Caco-2 (cell line): ENCODE results near the gene BTBD8. TPM values are rescaled to one million over a fixed set of nuclear protein-coding genes. Genes with fewer than 3 reads are reported as not detected.

Experiments
- BruUV-seq: library from RNA; stranded (reverse); fragments of 400-500 nt; replicated peaks from 2 replicates; lab custom pipeline; 2021; lab: Mats Ljungman, UMichigan
- CTCF ChIA-PET: fragments of 300-600 bp; sonication (Branson Sonifier 250); formaldehyde crosslinking; loops from one replicate; lab custom pipeline; 2022; ENCODE audit warnings: antibody characterized with exemption; lab: Charles Lee
- POLR2A ChIA-PET: fragments of 300-600 bp; sonication (Branson Sonifier 250); formaldehyde crosslinking; loops from one replicate; lab custom pipeline; 2022; ENCODE audit warnings: antibody characterized with exemption; lab: Charles Lee
- DNase-seq, 2 experiments: peaks; one replicate each; pipeline versions ENCODE4 v3.0.0 to v3.0.0-alpha.2; 2020 to 2022
- H3K27me3 ChIP-seq: replicated peaks from 2 replicates; pipeline ENCODE4 v1.6.0; 2011; ENCODE audit warnings: low read length; ENCODE audit not compliant: control insufficient read depth, insufficient read depth
- H3K36me3 ChIP-seq: 2 replicates; pipeline ENCODE4 v1.5.1; 2011; ENCODE audit warnings: low read length; ENCODE audit not compliant: control insufficient read depth, insufficient read depth
- H3K4me1 ChIP-seq: fragments of 250-450 bp; sonication (Bioruptor Pico); 2 replicates; pipeline ENCODE4 v1.5.1; 2020; ENCODE audit warnings: mild to moderate bottlenecking
- H3K4me3 ChIP-seq: 2 replicates; pipeline ENCODE4 v1.5.1; 2011; ENCODE audit warnings: low read depth, mild to moderate bottlenecking, control low read depth, low read length
- H3K9me3 ChIP-seq: fragments of 250-450 bp; sonication (Bioruptor Pico); 2 replicates; pipeline ENCODE4 v1.5.1; 2020; ENCODE audit warnings: mild to moderate bottlenecking, moderate library complexity
- H3K27ac Mint-ChIP-seq: one replicate; pipeline ENCODE4 v1.8.0; 2022; ENCODE audit warnings: mixed read lengths; ENCODE audit not compliant: unreplicated experiment
- H3K27me3 Mint-ChIP-seq: one replicate; pipeline ENCODE4 v1.8.0; 2022; ENCODE audit warnings: mixed read lengths; ENCODE audit not compliant: insufficient read depth, unreplicated experiment
- H3K36me3 Mint-ChIP-seq: one replicate; pipeline ENCODE4 v1.8.0; 2022; ENCODE audit warnings: mild to moderate bottlenecking, mixed read lengths; ENCODE audit not compliant: insufficient read depth, unreplicated experiment
- H3K4me1 Mint-ChIP-seq: one replicate; pipeline ENCODE4 v1.8.0; 2022; ENCODE audit warnings: low read depth, mixed read lengths; ENCODE audit not compliant: unreplicated experiment
- H3K4me3 Mint-ChIP-seq: one replicate; pipeline ENCODE4 v1.8.0; 2022; ENCODE audit warnings: mild to moderate bottlenecking, moderate library complexity, mixed read lengths; ENCODE audit not compliant: unreplicated experiment
- H3K9me3 Mint-ChIP-seq: one replicate; pipeline ENCODE4 v1.8.0; 2022; ENCODE audit warnings: mixed read lengths; ENCODE audit not compliant: unreplicated experiment
- CTCF ChIP-seq, 2 experiments: fragments of 200-600 bp in 1 of 2; IDR thresholded peaks; 1 replicate in 1 of 2; 2 replicates in 1 of 2; pipeline versions ENCODE4 v1.5.1 to v1.8.0; 2011 to 2022; ENCODE audit warnings: antibody characterized with exemption in 1 of 2, control low read depth in 1 of 2, inconsistent platforms in 1 of 2, low read depth in 1 of 2, low read length in 1 of 2, mild to moderate bottlenecking in 1 of 2, moderate library complexity in 1 of 2; ENCODE audit not compliant: insufficient read depth in 1 of 2, severe bottlenecking in 1 of 2, unreplicated experiment in 1 of 2
- intact Hi-C: fragments of 100-400 bp; cut with micrococcal nuclease; formaldehyde crosslinking; loops from one replicate; pipeline ENCODE4 v1.10.0; 2022; ENCODE audit not compliant: unreplicated experiment
- total RNA-seq: library from RNA; stranded (reverse); gene quantifications from 2 replicates; pipeline ENCODE4 v1.2.3, GENCODE V29; 2022

The BTBD8 gene
- total RNA-seq, 1 experiment from 2014 or later = 1.1 TPM

- ChIA-PET CTCF (no interaction called here), POLR2A (no interaction called here)
- H3K9me3 ChIP-seq = no peaks in the 10 kb centered on the region
- no peak overlapping the region for H3K4me3 ChIP-seq
- TF ChIP-seq CTCF (IDR thresholded peaks at IDR 0.05; ENCODE audit: insufficient read depth in 1 of 2, low read depth in 1 of 2, low read length in 1 of 2, severe bottlenecking in 1 of 2, unreplicated experiment in 1 of 2) = no peak
- DNase-seq = no peak
- H3K27me3 ChIP-seq = no peaks in the 10 kb centered on the region
- Mint-ChIP-seq H3K27me3 (peaks cover 2% of the 10 kb centered on the region), H3K4me1 (no peaks in the 10 kb centered on the region), H3K27ac (no peak overlapping the region), H3K9me3 (no peaks in the 10 kb centered on the region), H3K4me3 (no peak overlapping the region), H3K36me3 (no peaks in the 10 kb centered on the region)
- H3K36me3 ChIP-seq = no peaks in the 10 kb centered on the region
- no TSS peak for BruUV-seq
- intact Hi-C loops = no loop called here
- no peaks in the 10 kb centered on the region for H3K4me1 ChIP-seq
Observed at GRCh38 chr1:92136341-92136740, 56.2 kb downstream of the BTBD8 start.

GRCh38 chr1:92154934-92155333 is 74.8 kb downstream of the BTBD8 start:
- ChIA-PET CTCF (interaction anchor here (0.6 kb wide), 1 partner anchor 307 kb away, joined by 3 read pairs; no protein-coding TSS in a partner anchor), POLR2A (no interaction called here)
- no peak overlapping the region for H3K27ac Mint-ChIP-seq
- no peaks in the 10 kb centered on the region for H3K27me3 Mint-ChIP-seq
- no peak for DNase-seq
- intact Hi-C loops = no loop called here
- no peaks in the 10 kb centered on the region for H3K36me3 Mint-ChIP-seq
- H3K4me1 Mint-ChIP-seq = no peaks in the 10 kb centered on the region
- H3K27me3 ChIP-seq = no peaks in the 10 kb centered on the region
- H3K9me3 ChIP-seq = peaks cover 4% of the 10 kb centered on the region
- BruUV-seq = no TSS peak
- no peak for TF ChIP-seq CTCF (IDR thresholded peaks at IDR 0.05; ENCODE audit: insufficient read depth in 1 of 2, low read depth in 1 of 2, low read length in 1 of 2, severe bottlenecking in 1 of 2, unreplicated experiment in 1 of 2)
- H3K4me3 ChIP-seq = no peak overlapping the region
- peaks cover 5% of the 10 kb centered on the region for H3K9me3 Mint-ChIP-seq
- H3K36me3 ChIP-seq = no peaks in the 10 kb centered on the region
- H3K4me1 ChIP-seq = no peaks in the 10 kb centered on the region
- no peak overlapping the region for H3K4me3 Mint-ChIP-seq

- no peaks in the 10 kb centered on the region for H3K27me3 Mint-ChIP-seq
Observed at GRCh38 chr1:92159593-92159992, 79.4 kb downstream of the BTBD8 start.

More at GRCh38 chr1:92159593-92159992, 79.4 kb downstream of the BTBD8 start:
- CTCF ChIA-PET = no interaction called here
- intact Hi-C loops = no loop called here
- no peak for TF ChIP-seq CTCF (IDR thresholded peaks at IDR 0.05; ENCODE audit: insufficient read depth in 1 of 2, low read depth in 1 of 2, low read length in 1 of 2, severe bottlenecking in 1 of 2, unreplicated experiment in 1 of 2)
- no peaks in the 10 kb centered on the region for H3K4me1 Mint-ChIP-seq
- no peak for DNase-seq
- Histone ChIP-seq H3K9me3 (peaks cover 6% of the 10 kb centered on the region), H3K27me3 (no peaks in the 10 kb centered on the region), H3K4me1 (no peaks in the 10 kb centered on the region), H3K4me3 (no peak overlapping the region), H3K36me3 (no peaks in the 10 kb centered on the region)
- BruUV-seq = no TSS peak
- H3K4me3 Mint-ChIP-seq = no peak overlapping the region
- no peak overlapping the region for H3K27ac Mint-ChIP-seq
- H3K9me3 Mint-ChIP-seq = peaks cover 13% of the 10 kb centered on the region
- no peaks in the 10 kb centered on the region for H3K36me3 Mint-ChIP-seq
- POLR2A ChIA-PET = no interaction called here
